Heart left ventricle (tissue), 16 donors: ENCODE measurements around the gene PAEP. TPM values are rescaled to one million over a fixed set of nuclear protein-coding genes. Genes with fewer than 3 reads are reported as not detected.
A peak's percentile ranks its signal among the peaks of the same experiment; 100 is the strongest.

Source experiments
- ATAC-seq, 4 donors: fragments of 200-7000 bp; cut with Tn5 transposase; one replicate each; pipeline ENCODE4 v1.9.1; 2020 to 2022; ENCODE audit warnings: moderate library complexity in 4 of 4, mild to moderate bottlenecking in 3 of 4, moderate number of reproducible peaks in 1 of 4
- DNase-seq, 5 donors: peaks; one replicate each; pipeline ENCODE4 v3.0.0-alpha.2; 2020
- H3K27ac ChIP-seq, 12 donors: fragments of 200-600 bp; sonication (generic) in 4 of 12; one replicate each; pipeline versions ENCODE4 v1.5.0 to v1.8.0; 2016 to 2022; ENCODE audit warnings: mild to moderate bottlenecking in 2 of 12
- H3K27me3 ChIP-seq, 9 donors: fragments of 200-600 bp; sonication (generic) in 2 of 9; one replicate each; pipeline versions ENCODE4 v1.5.1 to v1.8.0; 2016 to 2022; ENCODE audit warnings: mild to moderate bottlenecking in 3 of 9
- H3K36me3 ChIP-seq, 9 donors: fragments of 200-600 bp; sonication (generic) in 2 of 9; one replicate each; pipeline versions ENCODE4 v1.5.0 to v1.8.0; 2018 to 2022; ENCODE audit warnings: mild to moderate bottlenecking in 2 of 9
- H3K4me1 ChIP-seq, 12 donors: fragments of 200-600 bp; sonication (generic) in 4 of 12; one replicate each; pipeline versions ENCODE4 v1.5.0 to v1.8.0; 2016 to 2022; ENCODE audit warnings: mild to moderate bottlenecking in 3 of 12
- H3K4me3 ChIP-seq, 12 donors: fragments of 200-600 bp; sonication (generic) in 4 of 12; one replicate each; pipeline versions ENCODE4 v1.5.0 to v1.8.0; 2017 to 2022; ENCODE audit warnings: mild to moderate bottlenecking in 9 of 12, moderate library complexity in 4 of 12
- H3K9me3 ChIP-seq, 12 donors: fragments of 200-600 bp; sonication (generic) in 4 of 12; one replicate each; pipeline versions ENCODE4 v1.5.0 to v1.8.0; 2016 to 2022; ENCODE audit warnings: mild to moderate bottlenecking in 1 of 12
- POLR2A ChIP-seq, 2 donors: fragments of 450-650 bp; IDR thresholded peaks; one replicate each; pipeline ENCODE4 v1.6.1; 2017; ENCODE audit warnings: antibody characterized with exemption in 2 of 2, mild to moderate bottlenecking in 2 of 2, moderate library complexity in 2 of 2
- WGBS, 4 donors: extraction: QIAGEN DNeasy Blood & Tissue Kit in 2 of 4; methylation state at CpG; one replicate each; pipeline versions ENCODE4 v1.1.5 to v1.1.7; 2013 to 2018; 5-methylcytosine and 5-hydroxymethylcytosine counted together
- intact Hi-C, 10 donors: fragments of 100-400 bp; cut with DNase I; formaldehyde crosslinking; loops; one replicate each; pipeline versions ENCODE4 v1.11.1 to v1.14.2; 2022
- polyA plus RNA-seq, 2 donors: library from polyadenylated mRNA; stranded (reverse); fragments of 200-250 nt; gene quantifications; one replicate each; pipeline ENCODE4 v1.2.3, GENCODE V29; 2013
- total RNA-seq, 9 donors: library from RNA; depleted of rRNA in 2 of 9; stranded (reverse); fragments of >200 nt in 2 of 9; fragmentation: NEBNext Ultra II Directional in 3 of 9; extraction: Animal tissue kit (Norgen Biotek cat#: 25700) in 3 of 9; gene quantifications; one replicate each; pipeline versions ENCODE4 v1.1.0 to v1.2.4, GENCODE V29; 2016 to 2023
- TF ChIP-seq, protein P1 (sequence below), 12 donors: fragments of 200-600 bp; sonication (generic) in 4 of 12; IDR thresholded peaks; one replicate each; pipeline versions ENCODE4 v1.5.0 to v1.8.0; 2018 to 2022; ENCODE audit warnings: antibody characterized with exemption in 12 of 12, mild to moderate bottlenecking in 5 of 12
- donor health status: ischemic (EF 13 %, LVEDD 7.1; RV severe dilation, severe dysfunction).
- donor health status: healthy with polysubstance abuse.
- donor health status: DM: no; HTN: yes; CAD: no.
- donor health status: DM: no; HTN: no; CAD: no.
- donor health status: ischemic (EF 25% LVEDD 6.9; RV normal size, moderate dysfunction).
- donor health status: ischemic (EF 25% LVEDD 5.7; RV mildly dilated, moderate dysfunction).
- donor health status: healthy.
- donor health status: DM: yes; HTN: yes; CAD: no.
- donor health status: ischemic (EF 35%, LVEDD 5.7; RV mildly dilated, moderate dysfunction).
- donor health status: nonischemic (EF 11% LVEDD 7.7; RV severe dilation, severe dysfunction).
- donor health status: DM: yes; HTN: yes; CAD: no.
- donor health status: PGD.
- donor health status: ischemic (EF 29% LVEDD 5.4; RV normal size, mild dysfunction).
- donor health status: nonischemic (EF 23%, LVEDD 6.1; RV moderate dilation, normal function).

Gene PAEP
- total and polyA plus RNA-seq, 11 donors = not detected

DNA sequence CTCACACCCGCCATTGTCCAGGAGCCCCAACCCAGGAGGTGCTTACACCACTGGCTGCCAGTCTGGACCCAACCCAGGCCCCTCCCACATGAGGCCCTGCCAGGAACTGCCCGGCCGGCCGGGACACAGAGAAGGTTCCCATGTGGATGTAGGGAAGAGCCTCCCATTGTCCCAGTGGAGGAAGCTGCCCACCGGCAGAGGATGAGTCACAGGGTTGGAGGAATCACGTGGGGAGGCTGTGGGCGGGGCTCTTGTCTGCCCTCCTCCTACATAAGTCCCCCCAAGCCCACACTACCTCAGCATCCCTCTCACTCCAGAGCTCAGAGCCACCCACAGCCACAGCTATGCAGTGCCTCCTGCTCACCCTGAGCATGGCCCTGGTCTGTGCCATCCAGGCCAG, 26.1 kb downstream of the PAEP start:
- Histone ChIP-seq H3K4me1 (no peaks in the 10 kb centered on the region), H3K27me3 (peaks cover 0 to 18% (median 0%) of the 10 kb centered on the region in 9 donors), H3K27ac (no peak overlapping the region), H3K9me3 (no peaks in the 10 kb centered on the region), H3K4me3 (no peak overlapping the region), H3K36me3 (no peaks in the 10 kb centered on the region)
- DNase-seq = no peak
- intact Hi-C loops = no loop called here
- ATAC-seq = no peak
- TF ChIP-seq, protein P1, sequence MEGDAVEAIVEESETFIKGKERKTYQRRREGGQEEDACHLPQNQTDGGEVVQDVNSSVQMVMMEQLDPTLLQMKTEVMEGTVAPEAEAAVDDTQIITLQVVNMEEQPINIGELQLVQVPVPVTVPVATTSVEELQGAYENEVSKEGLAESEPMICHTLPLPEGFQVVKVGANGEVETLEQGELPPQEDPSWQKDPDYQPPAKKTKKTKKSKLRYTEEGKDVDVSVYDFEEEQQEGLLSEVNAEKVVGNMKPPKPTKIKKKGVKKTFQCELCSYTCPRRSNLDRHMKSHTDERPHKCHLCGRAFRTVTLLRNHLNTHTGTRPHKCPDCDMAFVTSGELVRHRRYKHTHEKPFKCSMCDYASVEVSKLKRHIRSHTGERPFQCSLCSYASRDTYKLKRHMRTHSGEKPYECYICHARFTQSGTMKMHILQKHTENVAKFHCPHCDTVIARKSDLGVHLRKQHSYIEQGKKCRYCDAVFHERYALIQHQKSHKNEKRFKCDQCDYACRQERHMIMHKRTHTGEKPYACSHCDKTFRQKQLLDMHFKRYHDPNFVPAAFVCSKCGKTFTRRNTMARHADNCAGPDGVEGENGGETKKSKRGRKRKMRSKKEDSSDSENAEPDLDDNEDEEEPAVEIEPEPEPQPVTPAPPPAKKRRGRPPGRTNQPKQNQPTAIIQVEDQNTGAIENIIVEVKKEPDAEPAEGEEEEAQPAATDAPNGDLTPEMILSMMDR (IDR thresholded peaks at IDR 0.05) = no peak
- TF ChIP-seq POLR2A (IDR thresholded peaks at IDR 0.05) = no peak
- no CpG with 5 or more reads among the region's 7 CpGs for WGBS, 4 donors

- WGBS, 4 donors = 95 to 97% (median 96%) methylated on average over 6 to 9 of the region's 9 CpGs; no CpG with 5 or more reads in 1 of the 4 donors
- intact Hi-C loops = no loop called here
Observed at GRCh38 chr9:135588371-135588770, 26.8 kb downstream of the PAEP start.

GRCh38 chr9:135588886-135589595, 27.5 kb downstream of the PAEP start:
- Histone ChIP-seq H3K9me3 (no peaks in the 10 kb centered on the region), H3K27me3 (peaks cover 0 to 18% (median 0%) of the 10 kb centered on the region in 9 donors), H3K4me3 (no peak overlapping the region), H3K36me3 (no peaks in the 10 kb centered on the region), H3K4me1 (no peaks in the 10 kb centered on the region), H3K27ac (no peak overlapping the region)
- intact Hi-C loops = no loop called here
- TF ChIP-seq POLR2A (IDR thresholded peaks at IDR 0.05) = no peak
- TF ChIP-seq, protein P1 (IDR thresholded peaks at IDR 0.05) = no peak
- DNase-seq (peak in 1 of 5 donors; percentile 55), ATAC-seq (peak in 1 of 4 donors; percentile 16)
- WGBS, 4 donors = 85 to 91% (median 88%) methylated on average over 11 to 20 of the region's 20 CpGs

More at GRCh38 chr9:135588371-135588770, 26.8 kb downstream of the PAEP start:
- no peaks in the 10 kb centered on the region for H3K4me1 ChIP-seq
- no peaks in the 10 kb centered on the region for H3K9me3 ChIP-seq
- ATAC-seq = no peak
- no peaks in the 10 kb centered on the region for H3K36me3 ChIP-seq
- TF ChIP-seq, protein P1 (IDR thresholded peaks at IDR 0.05) = no peak
- TF ChIP-seq POLR2A (IDR thresholded peaks at IDR 0.05) = no peak
- H3K4me3 ChIP-seq = no peak overlapping the region
- peaks cover 0 to 18% (median 0%) of the 10 kb centered on the region in 9 donors for H3K27me3 ChIP-seq
- H3K27ac ChIP-seq = no peak overlapping the region
- DNase-seq = peak in 1 of 5 donors; percentile 34

DNA sequence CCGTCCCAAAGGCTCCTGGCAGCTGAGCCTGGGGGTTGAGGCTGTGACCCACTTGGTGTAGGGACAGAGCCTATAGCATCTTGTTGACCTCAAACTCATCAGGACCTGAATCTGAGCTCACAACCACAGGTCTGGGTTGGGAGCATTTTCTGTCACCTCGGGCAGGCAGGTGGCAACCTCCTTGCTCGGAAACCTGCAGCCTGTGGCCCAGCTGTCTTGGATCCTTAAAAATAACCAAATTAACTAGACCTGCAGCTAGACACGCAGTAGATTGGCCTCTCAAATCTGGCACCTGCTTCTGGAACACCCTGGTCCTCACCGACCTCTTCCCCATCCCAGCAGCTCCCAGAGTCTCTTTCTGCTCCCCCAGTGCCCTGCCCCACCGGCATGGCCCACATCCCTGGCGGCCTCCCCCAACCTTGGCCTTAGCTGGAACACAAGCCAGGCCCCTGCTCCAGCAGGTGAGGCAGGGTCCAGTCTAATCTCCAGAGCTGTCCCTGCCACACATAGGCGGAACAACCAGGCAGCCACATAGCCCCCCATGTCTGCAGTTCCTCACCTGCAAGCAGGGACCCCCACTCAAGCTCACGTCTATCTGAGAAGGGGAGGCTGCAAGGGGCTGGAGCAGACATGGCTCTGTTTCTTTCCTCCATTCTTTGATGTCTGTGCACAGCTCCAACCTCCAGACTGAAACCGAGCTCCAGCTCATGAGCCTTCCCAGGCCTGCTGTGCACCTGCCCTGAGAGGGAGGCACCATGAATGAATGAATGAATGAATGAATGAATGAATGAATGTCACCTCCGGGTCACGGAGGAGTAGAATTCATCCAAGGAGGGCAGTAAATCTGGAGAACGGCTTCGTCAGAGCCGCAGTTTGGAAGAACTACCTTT, 28.3 kb downstream of the PAEP start:
- Histone ChIP-seq H3K27me3 (peaks cover 0 to 18% (median 0%) of the 10 kb centered on the region in 9 donors), H3K4me3 (no peak overlapping the region), H3K9me3 (peaks cover 0 to 7% (median 1%) of the 10 kb centered on the region in 12 donors), H3K27ac (no peak overlapping the region), H3K4me1 (no peaks in the 10 kb centered on the region), H3K36me3 (no peaks in the 10 kb centered on the region)
- intact Hi-C loops = no loop called here
- DNase-seq (no peak), ATAC-seq (no peak)
- 73 to 91% (median 78%) methylated on average over 9 to 15 of the region's 15 CpGs for WGBS, 4 donors
- TF ChIP-seq, protein P1 (IDR thresholded peaks at IDR 0.05) = no peak
- TF ChIP-seq POLR2A (IDR thresholded peaks at IDR 0.05) = no peak
